Right renal cortex interstitium (tissue), 3 donors: ENCODE results near the gene DDC. TPM values are rescaled to one million over a fixed set of nuclear protein-coding genes. Genes with fewer than 3 reads are reported as not detected.

Source experiments
- DNase-seq, 3 donors: peaks; one replicate each; pipeline ENCODE4 v3.0.0-alpha.2; 2013; ENCODE audit warnings: low read depth in 3 of 3, low spot score in 2 of 3
- polyA plus RNA-seq, 3 donors: library from polyadenylated mRNA; unstranded; fragments of 120-200 nt; gene quantifications; one replicate each; pipeline ENCODE4 v1.2.1, GENCODE V29; 2013; ENCODE audit not compliant: insufficient read length in 3 of 3

DDC gene
- polyA plus RNA-seq, 3 donors, result 70.3 to 101 (median 83.9) TPM

DNA sequence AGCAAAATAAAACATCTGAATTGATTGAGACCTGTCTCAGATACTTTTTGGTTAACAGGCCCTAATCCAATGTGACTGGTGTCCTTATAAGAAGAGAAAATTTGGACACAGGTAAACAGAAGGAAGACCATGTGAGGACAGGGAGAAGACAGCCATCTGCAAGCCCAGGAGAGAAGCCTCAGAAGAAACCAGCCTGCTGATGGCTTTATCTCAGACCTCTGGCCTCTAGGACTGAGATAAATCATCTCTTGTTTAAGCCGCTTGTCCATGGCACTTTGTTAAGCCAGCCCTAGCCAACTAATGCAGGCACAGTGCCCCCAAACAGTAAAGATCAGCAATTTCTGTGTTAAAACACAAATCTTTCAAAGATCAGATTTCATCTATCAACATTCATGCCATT, 73.3 kb downstream of the DDC start:
- no peak for DNase-seq

DNA sequence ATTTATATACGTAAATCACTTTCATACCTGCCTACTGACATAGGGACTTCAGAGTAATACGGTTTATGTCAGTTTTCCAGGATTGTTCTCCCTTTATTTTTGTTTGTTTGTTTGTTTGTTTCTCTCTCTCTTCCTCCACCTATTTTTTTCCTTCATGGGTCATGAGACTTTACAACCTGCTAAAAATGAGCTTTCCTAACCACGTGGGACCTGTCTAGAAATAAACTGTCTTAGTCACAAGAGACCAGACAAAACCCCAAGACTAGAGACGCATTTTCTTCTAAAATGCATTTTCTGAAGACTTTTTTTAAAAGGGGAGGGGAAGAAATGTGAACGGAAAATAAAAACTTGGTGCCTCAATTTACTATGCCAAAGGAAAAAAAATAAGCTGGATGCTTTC, 74.0 kb downstream of the DDC start:
- DNase-seq, result no peak

DNA sequence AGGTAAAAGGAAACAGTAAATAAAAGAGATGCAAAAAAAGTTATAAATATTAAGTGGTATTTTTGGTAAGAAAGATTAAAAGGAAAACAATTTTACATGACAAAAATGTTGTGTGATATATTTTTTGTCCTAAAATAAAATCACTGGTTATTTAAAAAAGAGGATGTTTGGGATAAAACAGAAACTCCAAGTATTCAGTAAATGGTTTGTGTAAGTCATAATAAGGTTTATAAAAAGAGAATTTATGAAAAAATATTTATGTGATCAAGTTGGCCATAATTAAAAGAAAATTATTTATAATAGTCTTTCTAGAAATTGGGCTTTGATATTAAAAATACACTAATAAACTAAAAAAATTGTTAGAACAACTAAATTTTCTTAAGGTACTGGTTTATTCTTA, 76.8 kb downstream of the DDC start:
- no peak for DNase-seq

DNA sequence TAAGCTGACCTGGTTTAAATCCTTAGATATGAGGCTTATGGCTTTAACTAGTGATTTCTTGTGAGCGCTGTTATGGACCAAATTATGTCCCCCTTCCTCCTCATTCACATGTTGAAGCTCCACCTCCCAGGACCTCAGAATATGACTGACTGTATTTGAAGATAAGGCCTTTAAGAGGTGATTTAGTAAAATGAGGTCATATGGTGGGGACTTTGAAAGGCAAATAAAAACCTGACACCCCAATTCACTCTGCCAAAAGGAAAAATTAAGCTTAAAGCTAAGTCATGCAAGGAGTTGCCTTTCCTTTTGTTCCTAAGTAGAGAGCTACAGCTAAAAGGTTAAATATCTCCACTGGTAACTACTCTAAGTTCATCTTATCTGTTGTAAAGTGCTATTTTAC, 78.7 kb downstream of the DDC start:
- no peak for DNase-seq

DNA sequence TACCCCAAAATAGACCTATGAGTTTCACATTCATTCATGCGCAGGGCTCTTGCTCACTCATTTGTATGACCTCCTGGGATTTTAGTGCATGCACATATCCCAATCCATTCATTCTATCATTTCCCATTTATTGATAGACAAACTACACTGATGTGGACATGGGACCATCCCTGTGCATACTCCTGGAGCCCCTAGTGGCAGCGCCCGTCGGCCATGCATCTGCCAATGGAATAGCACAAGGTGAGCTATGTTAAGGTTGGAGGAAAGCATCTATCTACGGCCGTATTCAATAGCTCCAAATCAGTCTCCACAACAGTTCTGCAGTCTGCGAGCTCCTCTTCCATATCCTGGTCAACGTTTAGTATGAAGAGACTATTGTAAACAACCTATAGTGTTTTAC, 83.3 kb downstream of the DDC start:
- DNase-seq, result no peak

DNA sequence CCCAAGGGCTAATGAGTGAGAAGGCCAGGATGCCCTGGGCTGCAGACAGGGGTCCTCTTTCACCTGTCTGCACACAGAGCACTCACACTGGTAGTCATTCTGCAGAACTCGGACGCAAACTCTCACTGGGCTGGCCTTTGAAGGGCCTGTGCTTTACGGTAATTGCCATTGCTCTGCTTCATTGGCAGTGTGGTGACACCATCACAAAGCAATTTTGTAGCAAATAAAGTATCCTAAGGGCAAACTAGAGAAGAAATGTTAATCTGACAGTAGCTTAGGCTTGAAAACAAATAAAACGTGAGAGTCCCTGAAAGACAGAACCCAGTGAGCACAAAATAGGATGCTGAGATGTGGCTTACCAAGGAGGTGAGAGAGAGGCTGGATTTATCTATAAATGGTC, 84.4 kb downstream of the DDC start:
- DNase-seq, result no peak

DNA sequence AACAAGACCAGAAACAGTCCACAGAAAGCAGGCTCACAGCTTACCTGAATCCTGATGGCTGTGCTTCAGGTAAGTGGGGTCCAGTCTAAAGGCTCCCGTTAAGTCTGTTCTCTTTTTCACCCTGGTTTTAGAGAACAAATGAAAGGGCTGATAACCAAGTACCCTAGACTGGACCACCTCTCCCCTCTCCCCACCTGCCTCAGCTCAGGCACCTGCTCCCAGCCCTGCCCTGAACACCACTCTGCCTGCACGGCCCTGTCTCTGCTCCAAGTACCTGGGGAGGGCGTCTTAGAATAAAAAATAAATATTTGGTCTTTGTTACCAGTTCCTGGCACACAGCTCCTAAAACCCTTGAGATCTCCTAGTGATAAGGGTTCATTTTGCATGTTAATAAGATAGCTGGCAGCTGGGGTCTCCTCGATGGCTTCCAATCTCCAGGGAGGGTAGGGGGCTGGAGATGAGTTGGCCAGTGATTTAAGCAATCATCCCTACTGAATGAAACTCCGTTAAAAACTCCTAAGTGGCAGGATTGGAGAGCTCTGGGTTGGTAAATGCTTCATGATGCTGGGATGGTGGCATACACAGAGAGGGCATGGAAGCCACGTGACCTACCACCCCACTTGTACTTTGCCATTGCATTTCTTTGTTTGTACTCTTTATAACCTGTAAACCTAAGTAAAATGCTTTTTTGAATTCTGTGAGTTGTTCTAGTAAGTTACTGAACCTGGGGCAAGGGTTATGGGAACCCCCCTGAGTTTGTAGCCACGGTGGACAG, 85.3 kb downstream of the DDC start:
- DNase-seq, result no peak

DNA sequence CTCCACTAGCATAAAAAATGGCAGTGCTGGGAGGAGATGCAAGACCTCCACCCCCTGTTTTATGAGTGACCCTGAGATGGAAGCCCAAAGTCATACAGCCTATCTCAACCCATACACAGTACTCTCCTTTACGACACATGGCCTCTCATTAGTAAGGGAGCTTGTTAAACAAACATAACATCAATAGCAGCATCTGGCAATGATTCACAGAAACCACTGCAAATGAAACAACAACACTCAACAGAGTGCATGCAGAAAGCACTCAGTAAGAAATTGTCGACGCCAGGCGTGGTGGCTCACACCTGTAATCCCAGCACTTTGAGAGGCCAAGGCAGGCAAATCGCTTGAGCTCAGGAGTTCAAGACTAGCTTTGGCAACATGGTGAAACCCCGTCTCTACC, 87.6 kb downstream of the DDC start:
- DNase-seq, result no peak

DNA sequence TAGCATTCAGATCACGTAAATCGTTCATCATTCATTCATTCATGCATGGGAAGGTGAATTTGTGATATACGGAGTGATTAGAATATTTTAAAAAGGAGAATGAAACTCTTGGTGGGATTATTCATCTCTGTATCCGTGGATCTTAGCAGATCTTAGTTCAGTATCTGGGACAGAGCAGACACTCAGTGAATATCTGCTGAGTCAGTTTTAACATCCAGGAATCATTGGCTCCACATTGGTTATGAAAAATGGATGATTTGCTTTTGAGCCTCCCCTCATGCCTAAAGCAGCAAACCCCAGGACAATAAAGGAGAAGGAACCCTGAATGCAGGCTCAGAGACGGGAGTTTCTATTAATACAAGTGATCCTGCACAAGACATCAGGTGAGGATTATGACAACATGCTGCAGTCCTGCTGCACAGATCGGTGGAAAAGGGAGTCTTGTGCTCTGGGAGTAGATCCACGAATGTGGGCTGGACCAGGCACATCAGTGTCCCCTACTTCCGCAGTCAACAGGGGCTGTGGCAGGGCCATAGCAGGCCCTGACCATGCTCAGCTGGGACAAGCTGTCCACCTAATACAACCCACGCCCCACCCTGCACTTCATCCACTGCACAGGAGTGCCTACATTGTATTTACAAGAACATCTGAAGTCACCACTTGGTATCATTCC, 88.1 kb downstream of the DDC start:
- no peak for DNase-seq

DNA sequence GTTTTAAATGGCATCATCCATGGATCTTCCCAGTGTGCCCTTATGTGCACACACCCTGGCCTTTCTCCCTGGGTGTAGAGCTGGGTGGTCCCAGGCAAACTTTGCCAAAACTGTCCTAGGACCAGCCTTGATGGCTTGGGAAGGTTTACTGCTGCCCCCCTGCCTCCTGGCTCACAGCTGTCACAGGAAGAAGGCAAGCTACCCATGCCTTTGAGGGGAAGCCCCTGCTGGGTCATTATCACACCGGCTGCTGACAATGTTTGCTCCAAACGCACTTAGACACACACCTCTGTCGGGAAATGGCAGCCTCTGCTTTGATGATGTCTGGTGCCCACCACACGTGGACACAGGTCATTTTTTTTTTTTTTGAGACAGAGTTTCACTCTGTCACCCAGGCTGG, 89.9 kb downstream of the DDC start:
- DNase-seq, result no peak

DNA sequence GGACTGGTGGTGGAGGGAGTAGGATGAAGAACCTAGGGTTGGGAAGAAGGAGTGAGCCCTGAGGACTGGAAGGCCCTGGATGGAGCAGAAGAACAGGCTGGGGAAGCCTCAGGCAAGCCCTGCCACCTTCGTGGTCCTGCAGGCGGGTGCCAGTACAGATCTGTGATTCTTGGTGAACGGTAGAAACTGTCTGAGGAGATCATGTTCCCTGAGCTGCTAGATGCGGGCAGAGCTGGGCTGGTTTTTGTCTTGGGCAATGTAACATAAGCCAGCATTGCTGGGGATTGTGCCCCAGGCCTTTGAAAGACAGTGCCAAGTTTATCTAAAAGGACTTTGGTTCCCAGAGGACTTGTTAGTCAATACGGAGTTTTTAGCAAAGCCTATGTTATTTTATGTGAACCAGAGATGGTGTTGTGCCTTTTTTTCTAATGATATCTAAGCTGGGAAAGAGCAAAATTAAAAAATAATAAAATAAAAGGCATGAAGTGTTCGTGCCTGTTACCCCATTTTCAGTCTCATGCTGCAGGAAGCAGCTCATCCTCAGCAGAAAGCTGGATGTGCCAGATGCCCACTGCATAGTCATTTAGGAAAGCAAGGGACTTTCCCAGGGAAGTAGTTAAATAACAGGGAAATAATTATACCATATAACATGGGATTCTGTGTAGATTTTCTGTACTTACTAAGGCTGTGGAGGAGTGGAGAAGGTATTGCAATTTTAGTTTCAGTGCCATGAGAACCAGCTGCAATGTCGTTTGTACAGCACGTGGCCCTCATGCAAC, 90.6 kb downstream of the DDC start:
- no peak for DNase-seq

DNA sequence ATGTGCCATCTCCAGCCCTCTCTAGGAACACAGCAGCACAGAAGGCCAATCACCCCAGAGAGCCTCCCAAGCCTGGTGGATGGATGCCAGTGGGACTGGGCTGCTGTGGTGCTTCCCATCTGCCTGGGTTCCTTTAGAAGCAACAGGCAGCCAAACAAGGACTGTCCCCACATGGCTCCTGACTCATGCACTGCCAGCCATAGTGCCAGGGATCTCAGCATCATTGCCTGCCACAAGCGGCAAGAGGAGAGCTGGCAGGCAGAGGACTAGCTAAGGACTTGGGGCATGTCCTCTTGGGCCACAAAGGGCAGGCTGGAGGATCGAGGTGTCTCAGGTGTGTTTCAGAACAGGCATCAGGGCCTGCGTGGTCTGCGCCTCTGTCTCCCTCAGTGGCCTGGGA, 91.7 kb downstream of the DDC start:
- DNase-seq, result no peak

DNA sequence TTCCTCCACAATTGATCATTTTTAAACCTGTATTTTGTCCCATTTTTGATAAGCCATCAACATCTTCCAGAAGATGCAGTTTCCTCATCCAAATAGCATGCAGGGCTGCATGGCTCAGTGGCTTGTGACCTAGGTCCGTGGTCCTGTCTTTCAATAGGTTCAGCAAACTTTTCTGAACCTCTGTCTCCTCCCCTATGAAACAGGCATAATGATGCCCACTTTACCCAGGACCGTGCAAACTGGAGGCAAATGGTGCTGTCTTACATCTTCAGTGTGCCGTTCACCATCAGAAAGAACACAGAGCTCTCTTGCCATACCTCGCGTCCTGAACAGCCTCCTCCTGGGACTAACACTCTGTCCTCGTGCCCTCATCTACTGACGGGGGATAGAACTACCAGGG, 92.8 kb downstream of the DDC start:
- DNase-seq, result no peak

DNA sequence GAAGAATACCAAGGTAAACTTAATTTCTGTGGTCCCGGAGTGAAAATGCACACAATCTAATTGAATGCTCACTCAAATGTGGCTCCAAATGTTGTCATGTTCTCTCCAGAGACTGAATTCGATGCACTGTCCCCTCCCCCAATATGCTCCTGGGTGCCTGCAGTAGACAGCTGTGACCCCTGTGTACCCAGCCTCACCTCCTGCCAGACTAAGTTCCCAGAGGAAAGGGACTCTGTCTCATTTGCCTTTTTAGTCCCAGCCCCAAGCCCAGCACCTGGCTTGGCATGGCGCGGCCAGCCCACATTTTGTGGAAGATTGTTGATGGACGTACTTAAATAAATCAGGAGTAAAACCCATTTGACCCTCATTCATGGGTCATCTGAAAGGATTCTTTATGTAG, 93.2 kb downstream of the DDC start:
- no peak for DNase-seq

DNA sequence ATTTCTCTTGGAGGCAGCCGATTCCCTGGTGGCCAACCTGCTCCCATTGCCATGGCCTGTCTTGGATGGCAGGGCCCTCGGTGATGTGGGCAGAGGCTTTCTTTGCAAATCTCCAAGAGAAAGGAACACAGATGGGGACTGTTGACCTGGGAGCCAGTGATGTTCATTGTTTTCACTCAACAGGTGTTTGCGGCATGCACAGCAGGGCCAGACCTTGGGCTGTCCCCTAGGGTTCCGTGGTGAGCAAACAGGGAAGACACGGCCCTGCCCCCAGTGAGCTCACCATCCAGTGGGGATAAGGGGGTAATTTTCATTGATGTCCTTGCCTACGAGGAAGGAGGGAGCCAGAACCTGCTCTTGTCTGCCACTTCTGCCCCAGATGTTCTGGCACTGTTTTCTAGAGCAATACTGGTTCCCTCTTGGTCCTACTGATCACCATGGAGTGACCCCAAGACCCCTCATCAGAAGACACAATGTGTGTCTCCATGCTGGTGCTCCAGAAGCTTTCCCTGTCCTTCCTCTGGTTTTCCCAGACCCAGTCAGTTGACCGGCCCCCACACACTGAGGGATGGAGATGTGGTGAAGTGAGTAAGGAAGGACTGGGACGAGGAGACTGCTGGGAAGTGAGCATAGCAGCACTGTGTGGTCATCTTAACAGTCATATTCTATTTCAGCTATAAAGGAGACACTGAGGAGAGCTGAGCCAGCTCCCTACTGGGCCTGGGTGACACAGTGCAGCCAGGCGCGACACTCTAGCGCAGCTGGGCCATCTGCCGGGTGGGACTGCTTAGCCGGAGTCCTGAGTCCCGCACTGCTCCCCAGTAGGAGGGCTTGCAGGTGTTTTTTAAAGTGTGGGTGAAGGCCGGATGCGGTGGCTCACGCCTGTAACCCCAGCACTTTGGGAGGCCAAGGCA, 94.7 kb downstream of the DDC start:
- no peak for DNase-seq

DNA sequence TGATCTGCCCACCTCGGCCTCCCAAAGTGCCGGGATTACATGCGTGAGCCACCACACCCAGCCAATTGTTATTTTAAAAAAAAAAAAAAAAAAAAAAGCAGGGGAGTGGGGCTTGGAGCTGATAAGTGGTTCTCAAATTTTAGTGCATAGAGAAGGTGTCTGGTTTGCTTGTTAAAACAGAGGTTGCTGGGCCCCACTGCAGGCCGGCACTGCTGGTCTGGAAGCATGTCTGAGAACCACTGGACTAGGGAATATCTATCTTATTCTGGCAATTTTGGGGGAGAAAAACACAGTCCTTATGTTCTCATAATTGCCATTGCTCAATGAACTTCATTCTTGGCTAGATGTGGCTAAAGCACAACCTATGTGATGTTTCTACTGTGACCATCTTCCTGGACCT, 96.0 kb downstream of the DDC start:
- no peak for DNase-seq

DNA sequence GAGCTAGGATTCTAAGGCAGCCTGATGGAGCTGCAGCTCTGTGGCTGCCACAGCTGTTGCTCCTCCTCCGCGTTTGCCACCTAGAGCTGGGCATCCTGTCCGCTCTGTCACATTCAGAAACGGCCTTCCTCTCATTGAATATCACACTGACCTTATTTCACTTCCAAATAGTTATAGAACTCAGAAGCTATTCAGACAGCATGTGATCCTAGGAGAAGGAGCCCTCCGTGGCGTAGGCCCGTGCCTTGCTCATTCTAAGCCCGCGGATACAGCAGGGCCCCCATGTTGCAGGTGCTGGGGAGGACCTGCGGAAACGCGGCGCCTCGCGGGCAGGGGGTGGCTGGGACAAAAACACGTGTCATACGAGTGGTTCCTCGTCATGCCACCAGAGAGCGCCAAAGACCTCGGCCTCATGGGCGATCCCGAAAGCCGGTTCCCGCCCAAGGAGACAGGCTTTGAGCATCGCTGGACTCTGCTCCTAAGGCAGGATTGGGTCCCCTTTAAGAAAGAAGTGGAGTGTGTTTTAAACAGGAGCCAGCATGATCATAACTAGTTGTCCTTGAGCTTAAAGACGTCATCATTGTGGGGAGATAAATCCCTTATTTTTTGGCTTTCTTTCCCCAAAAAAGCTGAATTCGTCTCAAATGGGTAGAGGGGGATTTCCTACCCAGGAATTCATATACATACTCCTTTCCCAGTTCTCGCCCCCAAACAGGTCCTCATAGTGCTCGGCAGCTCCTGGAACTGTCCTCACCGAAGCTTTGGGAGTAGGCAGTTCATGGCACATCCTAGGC, 97.2 kb downstream of the DDC start:
- peak in 1 of 3 donors; percentile 47 for DNase-seq

DNA sequence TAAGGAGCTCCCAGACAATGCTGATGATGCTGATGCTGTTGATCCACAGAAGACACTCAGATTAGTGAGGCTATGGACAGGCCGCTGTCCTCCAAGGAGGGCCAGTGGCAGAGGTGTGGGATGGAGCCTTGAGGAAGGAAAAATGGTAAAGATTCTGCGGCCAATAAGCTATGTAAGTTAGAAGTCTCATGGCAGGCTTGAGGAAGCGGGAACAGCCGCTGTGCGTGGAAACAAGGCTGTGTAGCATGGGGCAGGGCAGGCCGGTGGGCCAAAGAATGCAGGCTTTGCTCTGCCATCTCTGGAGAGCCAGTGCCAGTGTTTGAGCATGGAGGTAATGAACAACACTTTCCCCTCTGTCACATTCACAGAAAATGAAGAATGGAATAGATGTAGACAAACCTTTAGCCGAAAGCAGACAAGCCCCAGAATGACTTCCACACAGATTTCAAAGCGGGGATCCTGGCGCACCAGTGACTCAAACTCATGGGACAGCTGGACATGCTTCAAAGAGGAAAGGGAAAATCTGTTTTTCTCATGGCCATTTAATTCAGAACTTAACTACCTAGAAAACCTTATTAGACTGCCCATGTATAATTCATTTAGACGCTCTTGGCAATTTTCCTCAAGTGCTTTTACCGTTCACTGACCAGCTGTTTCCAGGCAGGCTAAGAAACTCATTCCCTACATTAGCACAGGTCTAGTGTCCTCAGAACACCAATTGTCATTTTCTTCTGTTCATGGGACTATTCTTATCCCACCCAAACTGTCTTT, 98.2 kb downstream of the DDC start:
- DNase-seq, result no peak

DNA sequence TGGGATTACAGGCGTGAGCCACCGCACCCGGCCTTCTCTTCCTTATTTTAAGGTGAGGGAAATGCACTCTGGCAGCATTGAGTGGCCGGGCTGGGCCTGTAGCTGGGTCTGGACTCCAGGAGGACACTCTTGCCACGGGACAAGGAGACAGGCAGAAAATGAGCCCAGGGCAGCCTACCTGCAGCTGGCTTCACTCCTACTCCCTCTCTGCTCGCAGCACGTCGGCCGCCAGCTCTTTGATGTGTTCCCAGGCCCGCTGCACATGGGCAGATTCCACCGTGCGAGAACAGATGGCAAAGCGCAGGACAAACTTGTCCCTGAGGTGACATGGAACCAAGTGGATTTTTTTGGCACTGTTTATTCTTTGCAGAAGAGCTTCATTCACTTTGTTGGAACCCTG, 102.2 kb downstream of the DDC start:
- DNase-seq, result no peak
